ENCODE results near the gene SOS2. TPM values are rescaled to one million over a fixed set of nuclear protein-coding genes. Genes with fewer than 3 reads are reported as not detected.

The SOS2 gene
- total RNA-seq, 1 experiment from 2014 or later = 11.7 TPM

DNA sequence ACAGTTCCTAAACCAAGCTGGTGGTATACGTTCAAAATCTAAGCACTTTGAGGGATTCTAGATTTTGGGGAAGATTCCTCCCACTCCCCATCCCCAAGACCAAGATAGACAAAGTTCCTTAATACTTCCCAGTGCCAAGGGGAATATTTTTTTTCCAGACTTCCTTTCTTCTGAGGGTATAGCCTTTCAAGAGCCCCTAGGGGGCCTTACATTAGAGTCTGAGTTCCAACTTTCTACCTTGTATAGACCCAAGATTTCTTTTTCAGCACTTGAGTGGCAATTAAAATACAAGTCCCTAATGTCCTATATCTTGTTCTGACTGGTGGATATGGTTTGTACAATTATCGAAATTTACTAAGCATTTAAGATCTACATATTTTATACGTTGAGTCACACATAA lies 28.7 kb upstream of the SOS2 start:
- peaks cover 3 to 4% of the 10 kb centered on the region in 2 experiments; a peak in 2 of 4 replicates for H3K36me3 ChIP-seq (ENCODE audit: control insufficient read depth in 1 of 2, insufficient read depth in 2 of 2, low read length in 2 of 2)
- no peak overlapping the region for H3K9ac ChIP-seq (ENCODE audit: low read length)
- no peaks in the 10 kb centered on the region for H3K27me3 ChIP-seq (ENCODE audit: insufficient read depth, low read length)
- ChIA-PET CTCF (interaction anchor here (1.2 kb wide), 1 partner anchor 14 kb away, joined by 3 read pairs; no protein-coding TSS in a partner anchor), POLR2A (no interaction called here), RAD21 (ENCODE audit: low non-redundant PET in 1 of 2, low total read pairs in 2 of 2, uncharacterized antibody in 2 of 2, unreplicated experiment in 2 of 2) (no interaction called here)
- intact Hi-C loops (cut with micrococcal nuclease) = no loop called here
- no peaks in the 10 kb centered on the region for H3K79me2 ChIP-seq (ENCODE audit: insufficient read depth, low read length)
- no peak overlapping the region for H3K4me3 ChIP-seq (replicated peaks in 1 of 2; ENCODE audit: low read depth in 1 of 2, low read length in 2 of 2)
- no peak for ATAC-seq
- no peak overlapping the region for H3K4me2 ChIP-seq (ENCODE audit: low read length)
- H4K20me1 ChIP-seq (ENCODE audit: insufficient read depth) = no peaks in the 10 kb centered on the region
- no peaks in the 10 kb centered on the region for H3K9me3 ChIP-seq (ENCODE audit: control insufficient read depth in 1 of 2, insufficient read depth in 1 of 2, low read depth in 1 of 2, low read length in 2 of 2)
- no peaks in the 10 kb centered on the region for H3K9me2 ChIP-seq (ENCODE audit: insufficient read depth)
- no TSS peak for BruUV-seq (replicated peaks)
- no peak overlapping the region for H2AFZ ChIP-seq (ENCODE audit: low read depth, low read length, poor library complexity, severe bottlenecking)
- no peak overlapping the region for H3K27ac ChIP-seq (ENCODE audit: low read depth, low read length)
- no peak for TF ChIP-seq POLR2AphosphoS5 (IDR thresholded peaks at IDR 0.05; ENCODE audit: low read depth, low read length)
- TF ChIP-seq CBX3 (IDR thresholded peaks at IDR 0.05; ENCODE audit: low read depth) = no peak
- TF ChIP-seq EZH2phosphoT487 (IDR thresholded peaks at IDR 0.05; ENCODE audit: borderline replicate concordance) = no peak
- no peak for TF ChIP-seq YY1 (IDR thresholded peaks at IDR 0.05; ENCODE audit: extremely low read depth, insufficient replicate concordance, low read depth, low read length)
- TF ChIP-seq ZFX (IDR thresholded peaks at IDR 0.05) = no peak
- TF ChIP-seq FOSL1 (IDR thresholded peaks at IDR 0.05; ENCODE audit: low read depth) = no peak
- TF ChIP-seq ZNF274 (IDR thresholded peaks at IDR 0.05; ENCODE audit: low read depth, low read length) = no peak
- TF ChIP-seq EGR1 (IDR thresholded peaks at IDR 0.05; ENCODE audit: low read depth) = no peak
- no peak for TF ChIP-seq SP1 (IDR thresholded peaks at IDR 0.05; ENCODE audit: low read depth)
- TF ChIP-seq, protein P1, sequence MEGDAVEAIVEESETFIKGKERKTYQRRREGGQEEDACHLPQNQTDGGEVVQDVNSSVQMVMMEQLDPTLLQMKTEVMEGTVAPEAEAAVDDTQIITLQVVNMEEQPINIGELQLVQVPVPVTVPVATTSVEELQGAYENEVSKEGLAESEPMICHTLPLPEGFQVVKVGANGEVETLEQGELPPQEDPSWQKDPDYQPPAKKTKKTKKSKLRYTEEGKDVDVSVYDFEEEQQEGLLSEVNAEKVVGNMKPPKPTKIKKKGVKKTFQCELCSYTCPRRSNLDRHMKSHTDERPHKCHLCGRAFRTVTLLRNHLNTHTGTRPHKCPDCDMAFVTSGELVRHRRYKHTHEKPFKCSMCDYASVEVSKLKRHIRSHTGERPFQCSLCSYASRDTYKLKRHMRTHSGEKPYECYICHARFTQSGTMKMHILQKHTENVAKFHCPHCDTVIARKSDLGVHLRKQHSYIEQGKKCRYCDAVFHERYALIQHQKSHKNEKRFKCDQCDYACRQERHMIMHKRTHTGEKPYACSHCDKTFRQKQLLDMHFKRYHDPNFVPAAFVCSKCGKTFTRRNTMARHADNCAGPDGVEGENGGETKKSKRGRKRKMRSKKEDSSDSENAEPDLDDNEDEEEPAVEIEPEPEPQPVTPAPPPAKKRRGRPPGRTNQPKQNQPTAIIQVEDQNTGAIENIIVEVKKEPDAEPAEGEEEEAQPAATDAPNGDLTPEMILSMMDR (IDR thresholded peaks at IDR 0.05 in 2 of 3, conservative IDR thresholded peaks at IDR 0.05 in 1 of 3; ENCODE audit: borderline replicate concordance in 1 of 3, insufficient read depth in 1 of 3, low read depth in 2 of 3, low read length in 2 of 3) = no peak
- TF ChIP-seq EZH2 (IDR thresholded peaks at IDR 0.05) = no peak
- TF ChIP-seq, protein P2, sequence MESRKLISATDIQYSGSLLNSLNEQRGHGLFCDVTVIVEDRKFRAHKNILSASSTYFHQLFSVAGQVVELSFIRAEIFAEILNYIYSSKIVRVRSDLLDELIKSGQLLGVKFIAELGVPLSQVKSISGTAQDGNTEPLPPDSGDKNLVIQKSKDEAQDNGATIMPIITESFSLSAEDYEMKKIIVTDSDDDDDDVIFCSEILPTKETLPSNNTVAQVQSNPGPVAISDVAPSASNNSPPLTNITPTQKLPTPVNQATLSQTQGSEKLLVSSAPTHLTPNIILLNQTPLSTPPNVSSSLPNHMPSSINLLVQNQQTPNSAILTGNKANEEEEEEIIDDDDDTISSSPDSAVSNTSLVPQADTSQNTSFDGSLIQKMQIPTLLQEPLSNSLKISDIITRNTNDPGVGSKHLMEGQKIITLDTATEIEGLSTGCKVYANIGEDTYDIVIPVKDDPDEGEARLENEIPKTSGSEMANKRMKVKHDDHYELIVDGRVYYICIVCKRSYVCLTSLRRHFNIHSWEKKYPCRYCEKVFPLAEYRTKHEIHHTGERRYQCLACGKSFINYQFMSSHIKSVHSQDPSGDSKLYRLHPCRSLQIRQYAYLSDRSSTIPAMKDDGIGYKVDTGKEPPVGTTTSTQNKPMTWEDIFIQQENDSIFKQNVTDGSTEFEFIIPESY (IDR thresholded peaks at IDR 0.05; ENCODE audit: extremely low read depth, insufficient replicate concordance, low read length) = no peak
- TF ChIP-seq, protein P3, sequence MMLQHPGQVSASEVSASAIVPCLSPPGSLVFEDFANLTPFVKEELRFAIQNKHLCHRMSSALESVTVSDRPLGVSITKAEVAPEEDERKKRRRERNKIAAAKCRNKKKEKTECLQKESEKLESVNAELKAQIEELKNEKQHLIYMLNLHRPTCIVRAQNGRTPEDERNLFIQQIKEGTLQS (IDR thresholded peaks at IDR 0.05) = no peak
- TF ChIP-seq, protein P4, sequence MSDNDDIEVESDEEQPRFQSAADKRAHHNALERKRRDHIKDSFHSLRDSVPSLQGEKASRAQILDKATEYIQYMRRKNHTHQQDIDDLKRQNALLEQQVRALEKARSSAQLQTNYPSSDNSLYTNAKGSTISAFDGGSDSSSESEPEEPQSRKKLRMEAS (IDR thresholded peaks at IDR 0.05) = no peak
- TF ChIP-seq JUND (IDR thresholded peaks at IDR 0.05) = no peak
- no peak for TF ChIP-seq POLR2A (IDR thresholded peaks at IDR 0.05; ENCODE audit: borderline replicate concordance, extremely low read depth, insufficient read depth, insufficient read length)
- DNase-seq (ENCODE audit: low read depth, low spot score) = no peak
- H3K4me1 ChIP-seq (ENCODE audit: control insufficient read depth in 1 of 2, insufficient read depth in 2 of 2, low read length in 2 of 2) = no peaks in the 10 kb centered on the region

All from HCT116 (cell line).